AML-193 (cell line): Measurements from ENCODE around the gene ASIC1.

Source experiments
- DNase-seq, 2 experiments: peaks; one replicate each; lab custom pipeline; 2025; lab: John Stamatoyannopoulos, UW

The ASIC1 gene

DNA sequence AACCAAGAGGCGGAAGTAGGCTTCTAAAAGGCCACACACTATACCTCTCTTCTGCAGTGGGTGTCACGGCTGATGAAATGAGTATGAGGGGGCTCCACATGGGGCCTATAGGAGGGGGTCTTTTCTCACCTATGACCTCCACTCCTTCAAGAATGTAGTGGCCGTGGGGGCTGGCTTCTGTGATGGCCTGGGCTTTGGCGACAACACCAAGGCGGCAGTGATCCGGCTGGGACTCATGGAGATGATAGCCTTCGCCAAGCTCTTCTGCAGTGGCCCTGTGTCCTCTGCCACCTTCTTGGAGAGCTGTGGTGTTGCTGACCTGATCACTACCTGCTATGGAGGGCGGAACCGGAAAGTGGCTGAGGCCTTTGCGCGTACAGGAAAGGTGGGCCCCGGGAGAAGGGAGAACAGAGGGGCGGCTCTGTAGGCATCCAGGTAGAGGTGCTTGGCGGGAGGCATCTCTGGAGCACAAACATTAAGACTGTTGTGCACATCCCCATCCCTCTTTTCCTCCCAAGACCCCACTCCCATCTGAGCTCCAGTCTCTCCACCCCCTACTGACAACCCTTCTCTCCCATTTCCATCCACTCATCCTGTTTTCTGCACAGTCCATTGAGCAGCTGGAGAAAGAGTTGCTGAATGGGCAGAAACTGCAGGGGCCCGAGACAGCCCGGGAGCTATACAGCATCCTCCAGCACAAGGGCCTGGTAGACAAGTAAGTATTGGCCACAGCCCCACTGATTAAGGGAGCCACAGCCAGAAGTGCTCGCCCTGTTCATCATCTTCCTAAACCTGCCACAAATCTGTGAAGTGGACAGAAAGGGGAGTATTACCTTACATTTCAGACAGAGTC, 50.2 kb downstream of the ASIC1 start:
- no peak for DNase-seq

DNA sequence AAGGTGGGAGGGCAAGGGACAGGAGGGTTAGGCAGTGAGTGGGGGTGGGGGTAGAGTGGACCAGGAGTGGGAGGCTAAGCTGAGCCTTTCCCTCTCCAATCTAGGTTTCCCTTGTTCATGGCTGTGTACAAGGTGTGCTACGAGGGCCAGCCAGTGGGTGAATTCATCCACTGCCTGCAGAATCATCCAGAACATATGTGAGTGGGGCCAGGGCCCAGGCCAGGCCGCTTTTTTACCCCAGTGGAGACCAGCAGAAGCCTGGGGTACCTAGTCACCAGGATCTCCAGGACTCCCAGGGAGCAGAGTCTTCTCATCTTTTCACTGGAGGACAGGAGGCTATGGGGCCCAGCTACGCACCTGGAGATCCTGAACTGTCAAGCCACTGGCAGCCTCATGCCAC, 51.9 kb downstream of the ASIC1 start:
- no peak for DNase-seq

DNA sequence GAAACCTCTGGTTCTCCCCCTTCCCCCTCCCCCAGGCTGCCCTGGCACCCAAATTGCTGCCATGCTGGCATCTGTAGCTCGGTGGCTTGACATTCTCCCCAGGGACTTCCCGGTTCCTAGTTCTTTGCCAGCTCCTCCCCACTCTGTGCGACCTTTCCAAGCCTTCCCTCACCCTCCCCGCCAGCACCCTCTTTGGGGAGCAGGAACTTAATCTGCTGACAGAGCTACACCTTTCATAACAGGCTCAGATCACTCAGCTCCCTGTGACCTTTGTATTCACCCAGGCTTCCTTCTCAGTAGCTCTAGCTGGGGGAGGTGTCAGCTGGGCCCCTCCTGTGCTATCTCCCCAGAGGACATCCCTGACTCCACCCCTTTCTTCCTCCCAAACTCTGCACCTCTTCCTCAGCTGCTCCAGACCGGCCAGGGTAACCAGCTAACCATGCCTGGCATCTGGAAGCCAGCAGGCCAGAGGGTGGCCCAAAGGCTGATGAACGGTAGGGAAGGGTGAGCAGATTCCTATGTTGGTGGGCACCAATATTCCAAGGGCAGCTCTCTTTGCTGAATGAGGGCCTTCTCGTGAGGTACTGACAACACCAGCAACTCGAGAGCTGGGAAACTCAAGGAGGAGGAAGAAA, 52.8 kb downstream of the ASIC1 start:
- DNase-seq = no peak

DNA sequence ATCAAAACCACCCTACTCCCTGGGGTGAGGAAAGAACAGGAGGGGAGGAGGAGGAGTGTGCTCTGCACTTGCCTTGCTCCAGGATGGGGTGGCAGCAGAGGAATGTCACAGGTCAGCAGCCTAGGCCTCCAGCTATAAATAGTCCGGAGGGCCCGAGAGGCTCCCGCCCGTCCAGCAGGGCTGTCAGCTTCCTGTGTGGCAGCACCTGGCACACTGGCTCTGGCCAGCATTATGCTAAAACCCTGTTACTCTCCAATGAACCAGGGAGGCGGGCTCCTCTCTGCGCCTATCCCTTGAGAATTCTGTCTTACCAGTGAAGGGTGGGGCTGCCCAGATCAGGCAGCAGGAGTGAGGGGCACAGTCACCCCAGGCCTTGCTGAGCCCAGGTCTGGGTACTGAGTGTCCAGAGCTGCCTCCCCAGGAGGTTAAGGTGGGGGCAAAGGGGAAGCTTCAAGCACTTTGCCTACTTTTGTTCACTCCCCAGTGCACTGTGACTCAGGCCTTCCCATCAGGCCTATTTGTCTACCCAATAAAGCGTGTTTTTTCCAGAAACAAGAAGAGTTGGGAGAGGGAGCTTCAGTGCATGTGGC, 53.5 kb downstream of the ASIC1 start:
- no peak for DNase-seq

DNA sequence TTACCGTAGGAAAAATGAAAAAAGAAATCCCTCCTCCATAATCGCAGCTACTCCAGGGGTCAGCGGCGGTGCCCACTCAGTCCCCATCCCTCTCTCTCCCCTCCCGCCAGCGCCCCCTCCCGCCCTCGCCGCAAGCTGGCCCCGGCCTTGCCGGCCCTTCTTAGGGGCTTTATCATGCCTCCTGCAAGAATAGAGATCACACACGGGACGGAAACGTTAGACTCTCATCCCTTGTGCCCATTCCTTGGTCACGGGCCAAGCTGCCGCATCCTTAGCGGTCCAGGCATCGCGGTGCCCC, 53.9 kb downstream of the ASIC1 start:
- DNase-seq = no peak

DNA sequence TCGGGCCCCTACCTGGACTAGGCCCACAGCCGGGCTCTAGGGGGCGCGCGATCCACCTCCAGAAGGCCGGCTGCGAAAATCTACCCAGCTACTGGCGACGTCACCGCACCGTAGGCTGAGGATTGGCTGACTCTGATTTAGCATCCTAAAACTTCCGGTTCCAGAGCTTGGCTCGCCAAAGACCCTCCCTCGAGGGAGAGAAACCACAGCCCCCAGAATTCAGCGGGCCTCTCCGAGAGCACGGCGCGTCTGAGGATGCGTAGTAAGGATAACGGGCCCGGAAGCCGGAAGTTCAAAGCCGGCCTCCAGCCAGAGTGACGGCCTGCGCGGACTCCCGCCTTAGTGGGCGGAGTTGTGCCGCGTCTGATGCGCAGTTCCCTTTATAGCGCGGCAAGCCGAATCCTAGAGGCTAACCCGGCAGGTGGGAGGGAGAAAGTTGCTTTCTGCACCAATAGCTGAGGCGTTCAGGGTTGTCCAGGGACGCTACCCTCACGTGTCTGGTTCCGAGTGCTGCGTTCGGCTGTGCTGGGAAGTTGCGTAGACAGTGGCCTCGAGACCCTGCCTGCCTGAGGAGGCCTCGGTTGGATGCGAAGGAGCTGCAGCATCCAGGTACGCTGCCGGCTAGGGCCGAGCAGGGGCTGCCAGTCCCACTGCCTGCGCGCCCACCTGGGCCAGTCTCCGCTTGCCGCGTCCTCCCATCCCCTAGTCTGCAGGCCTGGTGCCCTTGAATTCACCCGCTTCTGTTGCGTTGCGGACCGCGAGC, 54.5 kb downstream of the ASIC1 start, which contains the start of gene COX14:
TSS of gene COX14 (plus strand) at position 544 of the 763 bp plus-strand sequence. CDS start 7,808 bp downstream, outside the sequence.
- DNase-seq = peak; percentile 98 to 100

DNA sequence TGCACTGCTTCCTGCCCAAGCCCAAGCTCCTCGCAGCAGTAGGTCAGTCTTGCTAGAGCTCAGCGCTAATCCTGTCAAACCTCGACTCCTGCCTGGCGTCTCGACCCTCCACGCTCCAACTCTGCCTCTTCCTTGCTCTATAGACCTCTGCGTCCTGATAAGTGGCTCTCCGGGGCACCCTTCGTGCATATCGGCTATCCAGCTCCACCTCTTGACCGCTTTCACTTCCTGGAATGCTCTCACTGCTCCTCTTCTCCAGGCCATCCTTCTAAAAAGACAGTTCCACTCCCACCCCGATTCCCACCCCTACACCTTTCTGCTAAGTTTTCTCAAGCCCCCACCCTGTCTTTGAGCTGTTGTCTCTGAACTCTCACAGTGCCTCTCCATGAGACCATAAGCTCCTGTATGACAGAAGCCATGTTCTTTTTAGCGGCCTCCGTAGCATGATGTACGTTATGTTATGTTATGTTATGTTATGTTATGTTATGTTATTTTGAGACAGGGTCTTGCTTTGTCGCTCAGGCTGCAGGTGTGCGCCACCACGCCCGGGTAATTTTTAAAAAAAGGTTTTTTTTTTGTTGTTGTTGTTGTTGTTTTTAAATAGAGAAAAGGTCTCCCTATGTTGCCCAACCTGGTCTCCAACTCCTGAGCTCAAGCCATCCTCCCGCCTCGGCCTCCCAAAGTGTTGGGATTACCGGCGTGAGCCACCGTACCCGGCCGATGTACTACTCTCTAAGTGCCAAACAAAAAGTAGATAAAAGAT, 55.2 kb downstream of the ASIC1 start:
- DNase-seq = peak; percentile 23 to 34

DNA sequence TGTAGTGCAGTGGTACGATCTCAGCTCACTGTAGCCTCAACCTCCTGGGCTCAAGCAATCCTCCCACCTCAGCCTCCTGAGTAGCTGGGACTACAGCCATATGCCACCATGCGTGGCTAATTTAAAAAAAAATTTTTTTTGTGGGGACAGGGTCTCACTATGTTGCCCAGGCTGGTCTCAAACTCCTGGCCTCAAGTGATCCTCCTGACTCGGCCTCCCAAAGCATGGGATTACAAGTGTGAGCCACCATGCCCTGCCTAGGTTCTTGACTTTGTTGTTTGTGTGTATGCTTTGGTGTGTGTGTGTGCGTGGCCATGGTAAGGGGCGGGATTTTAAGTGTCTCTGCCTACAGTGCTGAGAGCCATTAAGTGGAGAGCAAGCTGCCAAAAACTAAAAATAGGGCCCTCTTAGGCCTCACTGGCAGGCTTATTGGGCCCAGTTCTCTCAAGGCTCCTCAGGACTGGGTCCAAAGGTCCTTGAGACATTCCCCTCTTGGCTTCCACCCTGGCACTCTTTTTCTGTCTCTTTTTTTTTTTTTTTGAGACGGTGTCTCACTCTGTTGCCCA, 59.7 kb downstream of the ASIC1 start:
- no peak for DNase-seq

DNA sequence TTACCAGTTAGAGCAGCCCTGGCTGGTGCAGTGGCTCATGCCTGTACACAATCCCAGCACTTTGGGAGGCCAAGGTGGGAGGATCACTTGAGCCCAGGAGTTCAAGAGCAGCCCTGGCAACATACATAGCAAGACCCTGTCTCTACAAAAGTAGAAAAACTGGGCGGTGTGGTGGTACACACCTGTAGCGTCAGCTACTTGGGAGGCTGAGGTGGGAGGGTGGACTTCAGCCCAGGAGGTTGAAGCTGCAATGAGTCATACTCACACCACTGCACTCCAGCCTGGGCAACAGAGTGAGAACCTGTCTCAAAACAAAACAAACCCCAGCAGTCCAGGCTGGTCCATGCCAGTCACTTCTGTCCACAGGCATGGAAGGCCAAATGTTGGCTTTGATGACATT, 62.0 kb downstream of the ASIC1 start:
- no peak for DNase-seq

DNA sequence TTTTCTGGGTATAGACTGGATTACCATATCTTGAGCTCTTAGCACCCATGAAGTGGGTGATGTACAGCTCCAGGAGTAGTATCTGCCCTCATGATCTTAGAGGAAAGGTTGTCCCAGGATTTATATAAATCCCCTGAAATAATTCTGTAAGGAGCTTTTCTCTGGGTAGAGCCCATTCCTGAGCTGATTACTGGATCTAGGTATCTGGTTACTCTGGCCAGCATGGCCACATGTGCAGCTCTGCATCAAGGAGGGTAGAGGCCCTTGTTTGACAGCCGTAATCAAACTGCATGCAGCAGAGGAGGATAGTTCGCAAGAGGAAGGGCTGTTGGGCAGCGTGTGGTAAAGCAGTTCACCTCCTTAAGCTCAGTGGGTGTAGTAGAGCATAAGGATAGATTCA, 63.1 kb downstream of the ASIC1 start:
- no peak for DNase-seq

DNA sequence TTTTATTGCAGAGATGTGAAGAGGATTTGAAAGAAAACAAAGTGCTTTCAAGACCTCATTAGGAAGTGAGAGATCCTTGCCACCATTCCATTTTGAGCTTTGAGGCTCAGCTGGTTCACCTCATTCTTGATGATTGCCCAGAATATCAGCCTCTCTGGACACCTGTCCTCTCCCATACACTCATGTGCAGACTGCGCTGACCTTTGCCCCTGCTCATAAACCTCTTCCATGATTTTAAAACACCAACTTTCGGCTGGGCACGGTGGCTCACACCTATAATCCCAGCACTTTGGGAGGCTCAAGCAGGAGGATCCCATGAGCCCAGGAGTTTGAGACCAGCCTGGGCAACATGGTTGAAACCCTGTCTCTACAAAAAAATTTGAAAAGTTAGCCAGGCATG, 63.6 kb downstream of the ASIC1 start:
- no peak for DNase-seq

DNA sequence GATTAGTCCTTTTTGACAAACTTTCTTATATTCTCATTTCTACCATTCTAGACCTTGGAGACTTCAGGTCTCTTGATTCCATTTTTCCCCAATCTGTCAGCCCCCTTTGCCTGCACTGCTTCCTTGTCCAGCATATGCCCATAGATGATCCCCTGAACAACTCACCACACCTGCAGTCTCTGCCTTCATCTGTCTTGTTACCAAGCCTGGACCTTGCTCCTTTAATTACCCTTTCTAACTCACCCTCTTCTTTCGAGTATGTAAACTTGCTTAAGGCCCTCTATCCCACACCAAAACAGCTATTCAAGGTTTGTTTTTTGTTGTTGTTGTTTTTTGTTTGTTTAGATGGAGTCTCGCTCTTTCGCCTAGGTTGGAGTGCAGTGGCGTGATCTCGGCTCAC, 64.2 kb downstream of the ASIC1 start:
- no peak for DNase-seq

DNA sequence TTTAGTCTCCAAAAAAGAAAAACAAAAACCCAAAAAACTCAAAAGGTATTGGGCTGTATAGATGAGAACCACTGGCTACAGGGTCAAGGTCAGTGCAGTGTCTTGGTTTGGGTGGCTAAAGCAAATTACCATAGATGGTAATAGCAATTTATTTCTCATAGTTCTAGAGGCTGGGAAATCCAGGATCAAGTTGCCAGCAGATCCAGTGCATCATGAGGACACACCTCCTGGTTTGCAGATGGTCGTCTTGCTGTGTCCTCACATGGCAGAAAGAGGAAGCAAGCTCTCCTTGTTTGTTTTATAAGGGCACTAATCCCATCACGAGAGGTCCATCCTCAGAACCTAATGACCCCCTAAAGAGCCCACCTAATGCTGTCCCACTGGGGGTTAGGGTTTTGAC, 65.8 kb downstream of the ASIC1 start:
- no peak for DNase-seq

DNA sequence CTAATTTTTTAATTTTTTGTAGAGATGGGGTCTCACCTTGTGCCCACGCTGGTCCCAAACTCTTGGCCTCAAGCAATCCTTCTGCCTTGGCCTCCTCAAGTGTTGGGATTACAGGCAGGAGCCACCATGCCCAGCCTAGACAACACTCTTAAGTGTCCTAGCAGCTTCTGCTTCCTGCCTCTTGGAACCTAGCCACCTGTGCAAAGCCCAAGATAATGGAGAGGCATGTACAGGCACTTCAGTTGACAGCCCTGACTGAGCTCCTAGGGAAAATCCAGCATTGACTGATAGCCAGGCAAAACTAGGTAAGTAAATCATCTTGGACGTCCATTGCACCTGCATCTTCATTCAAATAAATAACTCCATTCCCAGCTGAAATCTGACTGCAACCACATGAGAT, 70.2 kb downstream of the ASIC1 start:
- no peak for DNase-seq

DNA sequence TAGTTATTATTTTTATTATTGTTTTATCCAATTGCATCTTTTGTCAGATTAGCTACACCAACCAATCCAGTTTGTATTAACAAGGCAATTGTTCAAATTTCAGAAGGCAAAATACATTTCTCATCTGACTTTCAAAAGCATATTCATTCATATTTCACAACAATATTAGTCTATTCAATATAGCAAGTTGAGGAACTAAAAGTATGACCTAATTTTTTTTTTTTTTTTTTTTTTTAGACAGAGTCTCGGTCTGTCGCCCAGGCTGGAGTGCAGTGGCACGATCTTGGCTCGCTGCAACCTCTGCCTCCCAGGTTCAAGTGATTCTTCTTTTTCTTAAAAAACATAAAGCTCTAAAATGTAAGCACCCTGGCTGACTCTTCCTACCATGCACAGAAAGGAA, 71.9 kb downstream of the ASIC1 start:
- peak in 1 of 2 experiments; percentile 2 for DNase-seq

DNA sequence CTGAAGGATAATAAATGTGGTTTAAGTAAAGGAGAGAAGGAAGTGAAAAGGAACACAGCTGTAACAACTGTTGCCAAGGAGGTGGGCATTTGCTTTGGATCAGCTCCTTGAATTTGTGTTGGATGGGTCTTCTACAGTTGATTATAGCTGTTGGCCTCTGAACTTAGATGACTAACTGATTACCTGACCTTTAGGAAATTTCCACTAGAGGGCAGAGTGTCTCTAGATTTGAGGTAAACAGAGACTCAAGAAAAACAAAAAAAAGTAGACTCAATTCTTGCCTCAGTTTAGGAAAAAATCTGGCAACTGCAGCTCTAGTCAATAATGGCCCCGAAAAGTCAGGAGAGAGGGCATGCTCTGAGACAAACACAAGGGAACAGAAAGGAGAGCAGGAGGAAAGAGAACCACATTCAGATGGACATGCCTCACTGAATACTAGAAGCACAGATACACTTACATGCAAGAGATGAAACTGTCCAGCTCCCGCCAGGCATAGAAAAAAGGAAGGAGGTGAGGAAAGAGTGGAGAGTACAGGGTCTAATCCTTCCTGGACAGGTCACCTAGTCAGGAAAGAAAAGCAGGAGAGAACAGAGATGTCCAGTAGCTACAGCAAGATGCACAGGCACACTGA, 75.2 kb downstream of the ASIC1 start:
- DNase-seq = peak; percentile 11 to 14
